CD1c-positive myeloid dendritic cell (primary cell): ENCODE data around the gene MRPL24.

ENCODE experiments used
- DNase-seq: peaks from one replicate; pipeline ENCODE4 v3.0.0-alpha.2; 2016; ENCODE audit errors: extremely low spot score

MRPL24 gene

DNA sequence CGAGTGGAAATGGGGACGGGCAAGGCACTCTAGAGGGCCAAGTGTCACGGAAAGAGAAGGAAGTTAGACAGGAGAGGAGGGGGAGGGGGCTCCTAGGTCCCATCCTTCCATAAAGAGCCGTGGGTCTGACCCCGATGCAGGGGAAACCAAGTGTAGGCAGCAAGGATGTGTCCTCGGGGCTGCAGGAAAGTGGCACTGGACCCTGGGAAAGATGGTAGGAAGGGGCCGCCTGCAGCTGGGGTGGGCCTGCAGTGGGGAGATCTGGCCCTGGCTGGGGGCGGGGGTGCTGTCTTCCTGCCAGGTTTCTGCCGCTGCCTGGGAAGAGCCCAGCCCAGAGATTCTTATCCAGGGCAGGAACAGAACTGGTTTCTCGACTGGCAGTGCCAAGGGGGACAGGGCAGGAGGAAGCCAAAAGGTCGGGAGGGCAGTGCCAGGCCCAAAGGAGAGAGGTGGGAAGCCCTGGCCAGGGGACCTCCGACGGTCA is 48.4 kb downstream of the MRPL24 start:
- DNase-seq: no peak

DNA sequence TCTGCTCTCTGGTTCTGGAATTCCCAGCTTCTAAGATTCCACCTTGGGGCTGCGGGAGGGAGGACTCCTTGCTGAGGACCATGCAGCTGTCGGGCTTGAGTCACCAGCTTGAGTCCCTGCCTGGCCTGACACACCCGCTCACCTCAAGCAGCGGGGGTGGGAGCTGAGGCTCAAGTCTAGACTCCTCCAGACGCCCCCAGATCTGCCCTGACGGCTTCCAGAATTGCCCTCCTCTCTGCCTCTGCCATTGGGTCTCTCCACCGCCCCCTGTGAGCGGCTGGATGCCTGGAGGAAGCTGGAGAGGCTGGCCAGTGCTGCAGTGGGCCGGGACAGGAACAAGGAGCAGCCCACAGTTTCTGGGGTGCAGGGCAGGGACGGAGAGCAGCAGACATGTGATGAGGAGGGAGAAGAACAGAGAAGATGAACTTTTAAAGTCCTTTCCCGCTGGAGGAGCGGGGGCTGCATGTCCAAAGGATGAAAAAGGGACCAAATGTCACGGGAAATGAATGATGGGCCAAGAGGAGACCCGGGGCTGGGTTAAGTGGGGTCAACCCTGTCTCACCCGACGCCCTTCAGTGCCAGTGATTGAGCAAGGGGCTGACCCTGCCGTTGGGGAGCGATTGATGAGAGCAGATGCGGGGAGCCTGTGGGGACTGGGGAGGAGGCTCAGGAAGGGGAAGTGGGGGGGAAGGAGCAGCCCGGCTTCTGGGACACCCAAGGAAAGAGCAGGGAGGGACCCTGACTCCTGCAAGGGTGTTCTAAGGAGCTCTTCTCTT is 49.0 kb downstream of the MRPL24 start:
- peak; percentile 89 for DNase-seq

DNA sequence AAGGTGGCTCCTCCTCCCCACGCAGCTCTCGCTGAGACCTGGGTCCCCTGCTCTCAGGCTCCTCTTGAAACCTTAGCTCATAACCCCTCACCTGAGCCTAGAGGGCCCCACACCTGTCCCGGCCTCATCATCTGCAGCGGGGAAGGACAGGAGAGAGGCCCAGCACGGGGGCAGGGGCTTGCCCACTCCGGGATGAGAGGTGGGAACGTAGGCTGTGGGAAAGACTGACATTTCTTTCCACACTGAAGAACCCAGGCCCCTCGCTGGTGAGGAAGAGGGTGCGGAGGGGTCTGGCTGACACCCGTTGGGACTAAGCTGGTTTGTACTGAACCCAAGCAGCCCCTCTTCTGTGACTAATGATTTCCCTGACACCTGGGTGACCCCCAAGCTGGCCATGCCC is 49.7 kb downstream of the MRPL24 start:
- no peak for DNase-seq

DNA sequence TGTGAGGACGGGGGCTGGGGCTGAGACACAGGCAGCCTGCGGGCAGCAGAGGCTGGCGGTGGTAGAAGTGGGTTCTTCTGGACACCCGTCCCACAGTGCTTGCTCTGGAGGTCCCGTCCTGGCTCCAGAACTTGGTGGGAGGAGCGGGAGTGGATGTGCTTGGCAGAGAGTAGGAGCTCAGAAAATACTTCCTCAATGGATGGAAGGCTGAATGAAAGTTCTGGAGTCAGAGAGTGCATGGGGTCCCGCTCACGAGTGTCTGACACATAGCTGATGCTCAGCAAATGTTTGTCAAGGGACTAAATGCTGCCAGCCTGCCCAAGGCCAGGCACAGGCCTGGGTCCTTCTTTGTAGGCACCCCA is 50.2 kb downstream of the MRPL24 start:
- DNase-seq: peak; percentile 42

GRCh38 chr1:156689953-156690674 is 50.8 kb downstream of the MRPL24 start:
- DNase-seq: peak; percentile 57

DNA sequence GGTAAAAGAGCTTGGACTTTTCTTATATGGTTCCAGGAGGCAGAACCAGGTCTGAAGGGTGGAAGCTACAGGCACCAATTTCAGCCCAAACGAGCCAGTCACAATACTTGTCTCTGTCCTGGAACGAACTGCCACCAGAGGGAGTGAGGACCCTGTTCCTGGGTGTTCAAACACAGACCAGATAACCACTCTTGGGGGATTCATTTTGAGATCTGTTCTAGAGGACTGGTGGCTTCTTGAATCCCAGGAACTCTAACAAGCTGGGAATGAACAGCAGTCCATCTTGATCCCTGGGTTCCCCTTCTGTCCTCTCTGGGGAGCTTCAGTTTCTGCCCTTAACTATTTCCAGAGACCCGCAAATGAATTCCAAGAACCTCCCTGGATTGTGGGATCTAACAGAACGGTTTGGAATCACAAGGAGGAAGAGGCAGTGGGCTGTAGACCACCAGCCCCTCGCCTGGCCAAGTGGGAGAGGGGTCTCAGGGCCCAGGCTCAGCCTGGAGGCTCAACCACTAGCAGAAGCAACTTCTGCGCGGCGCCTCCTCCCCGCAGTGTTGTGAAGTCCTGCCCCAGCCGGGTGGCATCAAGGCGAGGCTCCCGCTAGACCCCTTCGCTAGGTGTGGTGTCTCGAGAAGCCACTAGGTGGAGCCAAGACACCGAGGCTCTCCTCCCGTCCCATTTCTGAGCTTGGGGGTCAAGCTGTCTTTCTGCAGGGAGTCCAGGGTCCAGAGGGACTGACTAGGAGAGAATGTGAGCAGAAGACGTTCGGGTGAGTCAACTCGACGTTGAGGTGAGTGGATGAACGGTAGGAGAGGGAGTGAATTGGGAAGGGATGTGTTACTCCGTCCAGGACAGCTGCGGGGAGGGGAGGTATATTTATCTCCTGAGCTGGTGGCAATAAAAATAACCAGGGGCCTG is 51.6 kb downstream of the MRPL24 start:
- peak; percentile 84 for DNase-seq
